Keratinocyte (primary cell): Measurements from ENCODE around the gene KCNQ4. TPM values are rescaled to one million over a fixed set of nuclear protein-coding genes. Genes with fewer than 3 reads are reported as not detected.

Source experiments
- DNase-seq: peaks from one replicate; pipeline ENCODE4 v3.0.0-alpha.2; 2011; ENCODE audit warnings: low read depth, missing footprints, low spot score
- FAIRE-seq: peaks from 2 replicates; lab custom pipeline; 2011; peaks lifted over from hg19 to GRCh38; lab: Jason Lieb, UNC
- H2AFZ ChIP-seq: 2 replicates; pipeline ENCODE4 v1.6.0; 2012; ENCODE audit warnings: low read length, control low read depth, inconsistent platforms; ENCODE audit not compliant: control insufficient read depth
- H3K27ac ChIP-seq: 2 replicates; pipeline ENCODE4 v1.5.1; 2011; ENCODE audit warnings: low read length; ENCODE audit not compliant: control insufficient read depth, insufficient read depth
- H3K27me3 ChIP-seq: 3 replicates; pipeline ENCODE4 v1.6.0; 2011; ENCODE audit warnings: low read length; ENCODE audit not compliant: control insufficient read depth, insufficient read depth; ENCODE audit errors: extremely low read depth
- H3K36me3 ChIP-seq, 2 experiments: 2 replicates in 1 of 2; 3 replicates in 1 of 2; pipeline ENCODE4 v1.5.1; 2011; ENCODE audit warnings: low read length in 2 of 2, mild to moderate bottlenecking in 1 of 2; ENCODE audit not compliant: control insufficient read depth in 2 of 2, insufficient read depth in 2 of 2; ENCODE audit errors: extremely low read depth in 1 of 2
- H3K4me1 ChIP-seq: 3 replicates; pipeline ENCODE4 v1.5.1; 2011; ENCODE audit warnings: low read length; ENCODE audit not compliant: control insufficient read depth, insufficient read depth; ENCODE audit errors: extremely low read depth
- H3K4me2 ChIP-seq: 3 replicates; pipeline ENCODE4 v1.6.0; 2011; ENCODE audit warnings: low read depth, low read length; ENCODE audit not compliant: control insufficient read depth, insufficient read depth; ENCODE audit errors: extremely low read depth
- H3K4me3 ChIP-seq, 3 experiments: fragments of 200-600 bp in 1 of 3; sonication (generic) in 1 of 3; 2 replicates in 2 of 3; 3 replicates in 1 of 3; pipeline ENCODE4 v1.5.1; 2011 to 2016; ENCODE audit warnings: low read length in 3 of 3, mild to moderate bottlenecking in 3 of 3, control low read depth in 2 of 3, inconsistent platforms in 1 of 3, low read depth in 1 of 3, mixed read lengths in 1 of 3, mixed run types in 1 of 3, moderate library complexity in 1 of 3; ENCODE audit not compliant: control insufficient read depth in 2 of 3, insufficient read depth in 2 of 3; ENCODE audit errors: extremely low read depth in 1 of 3
- H3K79me2 ChIP-seq: 2 replicates; pipeline ENCODE4 v1.6.0; 2012; ENCODE audit warnings: low read length; ENCODE audit not compliant: control insufficient read depth, insufficient read depth
- H3K9ac ChIP-seq: 3 replicates; pipeline ENCODE4 v1.6.0; 2011; ENCODE audit warnings: low read length; ENCODE audit not compliant: control insufficient read depth, insufficient read depth; ENCODE audit errors: extremely low read depth
- H3K9me1 ChIP-seq: 3 replicates; pipeline ENCODE4 v1.6.0; 2011; ENCODE audit warnings: low read length; ENCODE audit not compliant: control insufficient read depth, insufficient read depth; ENCODE audit errors: extremely low read depth
- H3K9me3 ChIP-seq: 2 replicates; pipeline ENCODE4 v1.5.1; 2012; ENCODE audit warnings: low read depth, low read length; ENCODE audit not compliant: control insufficient read depth
- H4K20me1 ChIP-seq: 3 replicates; pipeline ENCODE4 v1.6.0; 2011; ENCODE audit warnings: low read length; ENCODE audit not compliant: control insufficient read depth, insufficient read depth; ENCODE audit errors: extremely low read depth
- EZH2 ChIP-seq: IDR thresholded peaks from one replicate; pipeline ENCODE4 v1.6.1; 2012; ENCODE audit warnings: inconsistent platforms, mild to moderate bottlenecking, low read length, moderate library complexity
- dilution Hi-C: fragments of 300-500 bp; cut with MboI; formaldehyde crosslinking; loops from one replicate; pipeline ENCODE4 v1.7.0; 2020; ENCODE audit warnings: low sequenced_read_pairs; ENCODE audit not compliant: extremely low pct_ligation_motif_present
- polyA plus RNA-seq, 5 experiments: library from polyadenylated mRNA; depleted of rRNA in 3 of 5; stranded (reverse) in 3 of 5; stranded (forward) in 1 of 5; unstranded in 1 of 5; fragments of >200 nt; gene quantifications; 1 replicate in 1 of 5; 2 replicates in 3 of 5; 3 replicates in 1 of 5; pipeline versions ENCODE4 v1.2.1 to v1.2.3, GENCODE V29; 2011 to 2012; ENCODE audit warnings: missing spikeins in 2 of 5, low read depth in 1 of 5, low replicate concordance in 1 of 5
- TF ChIP-seq, protein P1 (sequence below), 3 experiments: IDR thresholded peaks in 1 of 3; conservative IDR thresholded peaks in 1 of 3; optimal IDR thresholded peaks in 1 of 3; 2 replicates in 2 of 3; 3 replicates in 1 of 3; pipeline versions ENCODE3 to v1.5.1; 2011; ENCODE audit warnings: low read length in 3 of 3, mild to moderate bottlenecking in 3 of 3, moderate library complexity in 2 of 3, control low read depth in 1 of 3, inconsistent platforms in 1 of 3; ENCODE audit not compliant: insufficient read depth in 2 of 3; ENCODE audit errors: extremely low read depth in 1 of 3

Gene KCNQ4
- polyA plus RNA-seq, 1 donor (not counting 4 experiments of a cell fraction or from before 2014, with no cell fraction given) = not detected

DNA sequence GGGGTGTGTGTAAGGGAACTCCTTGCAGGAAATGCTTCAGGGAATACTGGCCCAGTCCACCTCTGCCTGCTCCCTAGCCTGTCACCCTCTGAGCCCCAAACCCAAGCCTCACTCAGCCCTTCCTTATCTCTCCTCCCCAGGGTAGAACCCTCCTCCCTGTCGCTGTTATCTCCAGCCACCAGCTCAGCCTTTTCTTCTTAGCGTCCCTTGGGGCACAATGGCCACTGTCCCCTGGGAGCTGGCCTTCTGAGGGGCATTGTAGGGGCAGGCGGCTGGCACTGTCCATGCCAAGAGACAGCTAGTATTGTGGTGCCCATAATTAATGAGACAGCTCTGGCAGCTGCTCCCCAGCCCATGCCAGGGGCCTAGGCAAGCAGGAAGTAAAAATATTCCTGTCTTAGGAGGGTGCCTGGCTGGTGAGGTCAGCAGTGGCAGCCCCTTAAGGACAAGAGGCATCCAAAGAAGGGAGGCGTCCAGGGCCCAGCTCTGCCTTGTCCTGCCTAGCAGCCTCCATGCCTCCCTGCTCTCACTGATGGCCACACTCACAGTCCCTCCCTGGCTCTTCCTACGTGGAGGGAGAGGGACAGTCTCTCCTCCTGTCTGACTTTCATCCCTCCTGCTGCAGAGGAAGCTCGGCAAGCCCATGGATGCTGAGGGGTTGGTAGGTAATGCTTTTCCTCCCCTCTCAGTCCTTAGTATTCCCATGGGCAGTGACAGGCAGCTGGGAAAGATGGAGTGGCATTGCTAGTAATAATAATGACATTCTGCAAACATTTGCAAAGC, 37.5 kb downstream of the KCNQ4 start:
- Histone ChIP-seq H3K4me3 (no peak overlapping the region), H3K27ac (no peak overlapping the region), H3K9me1 (no peaks in the 10 kb centered on the region), H2AFZ (no peak overlapping the region), H3K4me2 (no peak overlapping the region), H3K79me2 (no peaks in the 10 kb centered on the region), H3K4me1 (no peaks in the 10 kb centered on the region), H3K9ac (no peak overlapping the region), H3K36me3 (no peaks in the 10 kb centered on the region), H4K20me1 (no peaks in the 10 kb centered on the region), H3K27me3 (peaks cover 20% of the 10 kb centered on the region), H3K9me3 (no peaks in the 10 kb centered on the region)
- FAIRE-seq (no peak), DNase-seq (no peak)
- no peak for TF ChIP-seq EZH2
- TF ChIP-seq, protein P1, sequence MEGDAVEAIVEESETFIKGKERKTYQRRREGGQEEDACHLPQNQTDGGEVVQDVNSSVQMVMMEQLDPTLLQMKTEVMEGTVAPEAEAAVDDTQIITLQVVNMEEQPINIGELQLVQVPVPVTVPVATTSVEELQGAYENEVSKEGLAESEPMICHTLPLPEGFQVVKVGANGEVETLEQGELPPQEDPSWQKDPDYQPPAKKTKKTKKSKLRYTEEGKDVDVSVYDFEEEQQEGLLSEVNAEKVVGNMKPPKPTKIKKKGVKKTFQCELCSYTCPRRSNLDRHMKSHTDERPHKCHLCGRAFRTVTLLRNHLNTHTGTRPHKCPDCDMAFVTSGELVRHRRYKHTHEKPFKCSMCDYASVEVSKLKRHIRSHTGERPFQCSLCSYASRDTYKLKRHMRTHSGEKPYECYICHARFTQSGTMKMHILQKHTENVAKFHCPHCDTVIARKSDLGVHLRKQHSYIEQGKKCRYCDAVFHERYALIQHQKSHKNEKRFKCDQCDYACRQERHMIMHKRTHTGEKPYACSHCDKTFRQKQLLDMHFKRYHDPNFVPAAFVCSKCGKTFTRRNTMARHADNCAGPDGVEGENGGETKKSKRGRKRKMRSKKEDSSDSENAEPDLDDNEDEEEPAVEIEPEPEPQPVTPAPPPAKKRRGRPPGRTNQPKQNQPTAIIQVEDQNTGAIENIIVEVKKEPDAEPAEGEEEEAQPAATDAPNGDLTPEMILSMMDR (optimal IDR thresholded peaks at IDR 0.05 in 1 of 3, IDR thresholded peaks at IDR 0.05 in 1 of 3, conservative IDR thresholded peaks at IDR 0.05 in 1 of 3; ENCODE audit: extremely low read depth in 1 of 3, insufficient read depth in 2 of 3, low read length in 3 of 3) = no peak
- dilution Hi-C loops = no loop called here

GRCh38 chr1:40822890-40823289, 39.3 kb downstream of the KCNQ4 start:
- Histone ChIP-seq H4K20me1 (no peaks in the 10 kb centered on the region), H3K36me3 (no peaks in the 10 kb centered on the region), H3K9me3 (no peaks in the 10 kb centered on the region), H3K4me2 (no peak overlapping the region), H2AFZ (no peak overlapping the region), H3K79me2 (no peaks in the 10 kb centered on the region), H3K4me3 (no peak overlapping the region), H3K9me1 (no peaks in the 10 kb centered on the region), H3K27ac (no peak overlapping the region), H3K4me1 (no peaks in the 10 kb centered on the region), H3K9ac (no peak overlapping the region), H3K27me3 (peaks cover 6% of the 10 kb centered on the region)
- TF ChIP-seq, protein P1 (optimal IDR thresholded peaks at IDR 0.05 in 1 of 3, IDR thresholded peaks at IDR 0.05 in 1 of 3, conservative IDR thresholded peaks at IDR 0.05 in 1 of 3; ENCODE audit: extremely low read depth in 1 of 3, insufficient read depth in 2 of 3, low read length in 3 of 3) = no peak
- TF ChIP-seq EZH2 = no peak
- FAIRE-seq (no peak), DNase-seq (no peak)
- dilution Hi-C loops = no loop called here
